Endothelial cell of umbilical vein (primary cell): ENCODE data around the gene SOD3. TPM values are rescaled to one million over a fixed set of nuclear protein-coding genes. Genes with fewer than 3 reads are reported as not detected.

Experiments
- BruUV-seq: library from RNA; stranded (reverse); fragments of 400-500 nt; replicated peaks from 2 replicates; lab custom pipeline; 2021; lab: Mats Ljungman, UMichigan
- CTCF ChIA-PET: fragments of 300-600, 350-600 bp; sonication (Branson Sonifier 250); formaldehyde crosslinking; loops from one replicate; lab custom pipeline; 2021; ENCODE audit warnings: antibody characterized with exemption, inconsistent platforms; lab: Charles Lee
- POLR2A ChIA-PET: fragments of 300-600, 350-600 bp; sonication (Branson Sonifier 250); formaldehyde crosslinking; loops from one replicate; lab custom pipeline; 2021; ENCODE audit warnings: antibody characterized with exemption, inconsistent platforms; lab: Charles Lee
- DNase-seq: peaks from one replicate; pipeline ENCODE4 v3.0.0-alpha.2; 2011; ENCODE audit warnings: low read depth, low spot score
- FAIRE-seq: peaks from 2 replicates; lab custom pipeline; 2011; peaks lifted over from hg19 to GRCh38; lab: Jason Lieb, UNC
- H2AFZ ChIP-seq: 2 replicates; pipeline ENCODE4 v1.6.0; 2012; ENCODE audit warnings: low read depth, low read length, control low read depth, inconsistent platforms
- H3K27ac ChIP-seq: 2 replicates; pipeline ENCODE4 v1.5.1; 2011; ENCODE audit warnings: low read depth, mild to moderate bottlenecking, control low read depth, low read length, moderate library complexity; ENCODE audit not compliant: insufficient read depth
- H3K27me3 ChIP-seq, 2 experiments: 2 replicates each; pipeline versions ENCODE4 v1.6.0 to v1.6.1; 2011; ENCODE audit warnings: low read length in 2 of 2, mixed read lengths in 1 of 2; ENCODE audit not compliant: control insufficient read depth in 2 of 2, insufficient read depth in 2 of 2
- H3K36me3 ChIP-seq, 2 experiments: 2 replicates in 1 of 2; 3 replicates in 1 of 2; pipeline ENCODE4 v1.5.1; 2011; ENCODE audit warnings: low read length in 2 of 2, mild to moderate bottlenecking in 1 of 2, moderate library complexity in 1 of 2; ENCODE audit not compliant: control insufficient read depth in 2 of 2, insufficient read depth in 2 of 2; ENCODE audit errors: extremely low read depth in 1 of 2
- H3K4me1 ChIP-seq: 3 replicates; pipeline ENCODE4 v1.5.1; 2011; ENCODE audit warnings: mild to moderate bottlenecking, low read length; ENCODE audit not compliant: control insufficient read depth, insufficient read depth; ENCODE audit errors: extremely low read depth
- H3K4me2 ChIP-seq: 2 replicates; pipeline ENCODE4 v1.6.1; 2011; ENCODE audit warnings: low read length, control low read depth, mixed read lengths; ENCODE audit not compliant: insufficient read depth
- H3K4me3 ChIP-seq, 3 experiments: fragments of 200-600 bp in 1 of 3; sonication (generic), shearing (Covaris generic) in 1 of 3; replicated peaks in 1 of 3; 2 replicates each; pipeline ENCODE4 v1.5.1; 2011 to 2016; ENCODE audit warnings: control low read depth in 3 of 3, low read length in 3 of 3, mild to moderate bottlenecking in 2 of 3, inconsistent platforms in 1 of 3, low read depth in 1 of 3, moderate library complexity in 1 of 3; ENCODE audit not compliant: insufficient read depth in 1 of 3
- H3K79me2 ChIP-seq: 2 replicates; pipeline ENCODE4 v1.6.0; 2012; ENCODE audit warnings: low read length, inconsistent platforms; ENCODE audit not compliant: control insufficient read depth, insufficient read depth
- H3K9ac ChIP-seq: replicated peaks from 2 replicates; pipeline ENCODE3; 2011; ENCODE audit warnings: low read length, control low read depth; ENCODE audit not compliant: insufficient read depth; ENCODE audit errors: extremely low read depth
- H3K9me1 ChIP-seq: replicated peaks from 3 replicates; pipeline ENCODE4 v1.6.0; 2011; ENCODE audit warnings: mild to moderate bottlenecking, low read length; ENCODE audit not compliant: control insufficient read depth, insufficient read depth; ENCODE audit errors: extremely low read depth
- H3K9me3 ChIP-seq: replicated peaks from 2 replicates; pipeline ENCODE4 v1.5.1; 2012; ENCODE audit warnings: low read length, inconsistent platforms; ENCODE audit not compliant: control insufficient read depth, insufficient read depth
- H4K20me1 ChIP-seq: replicated peaks from 2 replicates; pipeline ENCODE3; 2011; ENCODE audit warnings: mild to moderate bottlenecking, low read length; ENCODE audit not compliant: control insufficient read depth, insufficient read depth; ENCODE audit errors: extremely low read depth
- CTCF ChIP-seq, 2 donors: IDR thresholded peaks; 1 replicate in 1 of 2; 2 replicates in 1 of 2; pipeline ENCODE4 v1.5.1; 2011; ENCODE audit warnings: low read length in 2 of 2, mild to moderate bottlenecking in 2 of 2, moderate library complexity in 2 of 2, control low read depth in 1 of 2, inconsistent platforms in 1 of 2, low read depth in 1 of 2; ENCODE audit not compliant: insufficient read depth in 1 of 2; ENCODE audit errors: extremely low read depth in 1 of 2
- EZH2 ChIP-seq: IDR thresholded peaks from 2 replicates; pipeline ENCODE4 v1.6.1; 2012; ENCODE audit warnings: borderline replicate concordance, low read depth, mild to moderate bottlenecking, moderate library complexity, low read length, inconsistent platforms; ENCODE audit not compliant: severe bottlenecking
- FOS ChIP-seq: IDR thresholded peaks from 2 replicates; pipeline ENCODE4 v1.6.1; 2011; ENCODE audit warnings: mild to moderate bottlenecking, low read length, moderate library complexity, borderline replicate concordance; ENCODE audit not compliant: insufficient read depth
- GATA2 ChIP-seq: IDR thresholded peaks from 2 replicates; pipeline ENCODE4 v1.7.0; 2011; ENCODE audit warnings: low read depth, mild to moderate bottlenecking, moderate library complexity, mixed read lengths, low read length; ENCODE audit not compliant: insufficient read length, insufficient read depth
- JUN ChIP-seq: IDR thresholded peaks from 2 replicates; pipeline ENCODE4 v1.6.1; 2011; ENCODE audit warnings: borderline replicate concordance, low read depth; ENCODE audit not compliant: insufficient read length, insufficient read depth
- MYC ChIP-seq: IDR thresholded peaks from one replicate; pipeline ENCODE4 v1.6.1; 2011; ENCODE audit warnings: mild to moderate bottlenecking, low read depth, low read length
- POLR2A ChIP-seq: IDR thresholded peaks from 2 replicates; pipeline ENCODE4 v1.6.1; 2012; ENCODE audit warnings: low read depth, mild to moderate bottlenecking, control low read depth, low read length
- POLR2AphosphoS5 ChIP-seq: IDR thresholded peaks from 2 replicates; pipeline ENCODE4 v1.6.1; 2012; ENCODE audit warnings: low read depth, mild to moderate bottlenecking, control low read depth, low read length, moderate library complexity; ENCODE audit not compliant: insufficient read depth
- dilution Hi-C: fragments of 300-500 bp; cut with MboI; formaldehyde crosslinking; loops from one replicate; pipeline ENCODE4 v1.15.0; 2019; ENCODE audit warnings: low sequenced_read_pairs; ENCODE audit not compliant: extremely low pct_ligation_motif_present
- intact Hi-C: fragments of 100-400 bp; cut with micrococcal nuclease; formaldehyde crosslinking; loops from one replicate; pipeline ENCODE4 v1.10.0; 2022
- polyA plus RNA-seq, 4 experiments: library from polyadenylated mRNA; depleted of rRNA in 3 of 4; stranded (reverse) in 3 of 4; unstranded in 1 of 4; fragments of >200 nt; gene quantifications; 2 replicates each; pipeline versions ENCODE4 v1.2.1 to v1.2.3, GENCODE V29; 2011 to 2012; ENCODE audit warnings: missing spikeins in 1 of 4
- total RNA-seq: library from RNA; stranded (reverse); gene quantifications from 2 replicates; pipeline ENCODE4 v1.2.3, GENCODE V29; 2021
- TF ChIP-seq, protein P1 (sequence below): IDR thresholded peaks from 2 replicates; pipeline ENCODE4 v1.6.1; 2011; ENCODE audit not compliant: insufficient read depth, insufficient read length

Gene SOD3
- total and polyA plus RNA-seq, 2 donors (not counting 3 experiments of a cell fraction or from before 2014, with no cell fraction given) = not detected

- no TSS peak for BruUV-seq
- no peaks in the 10 kb centered on the region for H4K20me1 ChIP-seq
- TF ChIP-seq, protein P1, sequence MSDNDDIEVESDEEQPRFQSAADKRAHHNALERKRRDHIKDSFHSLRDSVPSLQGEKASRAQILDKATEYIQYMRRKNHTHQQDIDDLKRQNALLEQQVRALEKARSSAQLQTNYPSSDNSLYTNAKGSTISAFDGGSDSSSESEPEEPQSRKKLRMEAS = no peak
- TF ChIP-seq GATA2 (no peak), JUN (no peak), EZH2 (no peak), MYC (no peak), CTCF (IDR thresholded peaks at IDR 0.05; ENCODE audit: extremely low read depth in 1 of 2, insufficient read depth in 1 of 2, low read depth in 1 of 2, low read length in 2 of 2) (no peak), FOS (no peak), POLR2A (no peak), POLR2AphosphoS5 (no peak)
- H3K4me2 ChIP-seq = no peak overlapping the region
- ChIA-PET CTCF (no interaction called here), POLR2A (no interaction called here)
- H3K4me1 ChIP-seq = no peaks in the 10 kb centered on the region
- no peak overlapping the region for H3K9ac ChIP-seq
- FAIRE-seq (no peak), DNase-seq (no peak)
- no peaks in the 10 kb centered on the region for H3K79me2 ChIP-seq
- H3K27me3 ChIP-seq = no peaks in the 10 kb centered on the region
- no peaks in the 10 kb centered on the region for H3K36me3 ChIP-seq
- H3K9me1 ChIP-seq = no peaks in the 10 kb centered on the region
- H3K4me3 ChIP-seq = no peak overlapping the region
- dilution Hi-C loops = no loop called here
- intact Hi-C loops = no loop called here
- H2AFZ ChIP-seq = no peak overlapping the region
- H3K27ac ChIP-seq = no peak overlapping the region
- H3K9me3 ChIP-seq = no peaks in the 10 kb centered on the region
These were observed 45.3 kb upstream of the SOD3 start for GRCh38 chr4:24750106-24750505.
